OCI-LY3 (cell line): ENCODE data around the gene CUL2.

Experiments
- CTCF ChIP-seq: fragments of 200-600, 300-600 bp; sonication (generic); IDR thresholded peaks from 2 replicates; pipeline ENCODE4 v1.5.1; 2014; ENCODE audit warnings: antibody characterized with exemption, low read length, low read depth
- EZH2phosphoT487 ChIP-seq: fragments of 200-600 bp; shearing (Covaris generic); IDR thresholded peaks from 2 replicates; pipeline ENCODE4 v1.6.1; 2018; ENCODE audit warnings: antibody characterized with exemption, mixed run types, low read depth

DNA sequence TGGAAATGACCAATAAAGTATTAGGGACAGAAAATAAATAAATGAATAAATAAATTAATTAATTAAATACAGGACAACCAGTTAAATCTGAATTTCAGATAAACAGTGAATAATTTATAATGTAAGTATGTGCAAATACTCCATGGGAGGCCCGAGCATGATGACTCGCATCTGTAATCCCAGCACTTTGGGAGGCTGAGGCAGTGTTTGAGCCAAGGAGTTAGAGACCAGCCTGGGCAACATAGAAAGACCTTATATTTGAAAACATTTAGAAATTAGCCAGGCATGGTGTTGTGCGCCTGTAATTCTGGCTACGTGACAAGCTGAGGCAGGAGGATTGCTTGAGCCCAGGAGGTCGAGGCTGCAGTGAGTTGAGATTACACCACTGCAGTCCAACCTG lies 123.7 kb downstream of the CUL2 start:
- TF ChIP-seq CTCF = no peak
- TF ChIP-seq EZH2phosphoT487 = no peak
